EL (cell line): ENCODE measurements around the gene TOM1L2.
"Not testable (repeated sequence)": the region's sequence is repeated elsewhere in the genome, so short reads cannot be mapped to it uniquely, and the experiment has no call there.

Experiments used
- DNase-seq: peaks from one replicate; pipeline ENCODE4 v3.0.0-alpha.2; 2016

TOM1L2 gene

GRCh38 chr17:17814162-17815061 lies 157.8 kb downstream of the TOM1L2 start:
- DNase-seq: no peak

- no peak for DNase-seq
These were observed 158.5 kb downstream of the TOM1L2 start for GRCh38 chr17:17813725-17814095.

- DNase-seq: no peak
These were observed 159.0 kb downstream of the TOM1L2 start for GRCh38 chr17:17813055-17813724.

GRCh38 chr17:17812211-17813054 lies 159.8 kb downstream of the TOM1L2 start:
- DNase-seq: peak; percentile 52

GRCh38 chr17:17811381-17812210 lies 160.6 kb downstream of the TOM1L2 start:
- DNase-seq: no peak

GRCh38 chr17:17810895-17811248 lies 161.3 kb downstream of the TOM1L2 start:
- no peak for DNase-seq

- no peak for DNase-seq
These were observed 161.9 kb downstream of the TOM1L2 start for GRCh38 chr17:17810084-17810894.

- no peak for DNase-seq
These were observed 162.6 kb downstream of the TOM1L2 start for GRCh38 chr17:17809531-17810083.

GRCh38 chr17:17808706-17809432 lies 163.3 kb downstream of the TOM1L2 start:
- no peak for DNase-seq

- not testable (repeated sequence) for DNase-seq
These were observed 164.0 kb downstream of the TOM1L2 start for GRCh38 chr17:17808200-17808599.

- DNase-seq: no peak
These were observed 164.8 kb downstream of the TOM1L2 start for GRCh38 chr17:17807440-17807839.

GRCh38 chr17:17806611-17807274 lies 165.5 kb downstream of the TOM1L2 start:
- no peak for DNase-seq

GRCh38 chr17:17806035-17806434 lies 166.2 kb downstream of the TOM1L2 start:
- no peak for DNase-seq

- no peak for DNase-seq
These were observed 166.6 kb downstream of the TOM1L2 start for GRCh38 chr17:17805575-17805974.

GRCh38 chr17:17804007-17804406 lies 168.2 kb downstream of the TOM1L2 start:
- no peak for DNase-seq

GRCh38 chr17:17801800-17802481 lies 170.3 kb downstream of the TOM1L2 start:
- no peak for DNase-seq

GRCh38 chr17:17800504-17801021 lies 171.6 kb downstream of the TOM1L2 start:
- no peak for DNase-seq

- DNase-seq: no peak
These were observed 173.5 kb downstream of the TOM1L2 start for GRCh38 chr17:17798573-17799255.
